A549 (cell line): Measurements from ENCODE around the gene NACA.

Experiments
- CEBPB ChIP-seq, 2 experiments: fragments of >200 bp in 1 of 2; sonication (Bioruptor Twin) in 1 of 2; formaldehyde crosslinking in 1 of 2; IDR thresholded peaks; 2 replicates each; pipeline ENCODE4 v1.6.1; 2012 to 2016
- CTCF ChIP-seq: fragments of >200 bp; sonication (Bioruptor Twin); formaldehyde crosslinking; IDR thresholded peaks from 3 replicates; pipeline ENCODE4 v1.5.1; 2016
- EP300 ChIP-seq, 2 experiments: fragments of >200 bp; sonication (Bioruptor Twin); formaldehyde crosslinking; IDR thresholded peaks; 2 replicates in 1 of 2; 3 replicates in 1 of 2; pipeline ENCODE4 v1.6.1; 2016 to 2017
- ESRRA ChIP-seq: fragments of 150-350 bp; IDR thresholded peaks from 2 replicates; pipeline ENCODE4 v1.6.1; 2014; ENCODE audit warnings: mild to moderate bottlenecking, low read length, borderline replicate concordance
- JUN ChIP-seq, 2 experiments: fragments of >200 bp; sonication (Bioruptor Twin); formaldehyde crosslinking; IDR thresholded peaks; 2 replicates in 1 of 2; 3 replicates in 1 of 2; pipeline ENCODE4 v1.6.1; 2016 to 2017
- MAFK ChIP-seq: fragments of 450-650 bp; IDR thresholded peaks from 2 replicates; pipeline ENCODE4 v1.6.1; 2014; ENCODE audit not compliant: partially characterized antibody
- POLR2A ChIP-seq: IDR thresholded peaks from 2 replicates; pipeline ENCODE4 v1.6.1; 2012; ENCODE audit warnings: mild to moderate bottlenecking, low read length
- SMC3 ChIP-seq: fragments of >200 bp; sonication (Bioruptor Twin); formaldehyde crosslinking; IDR thresholded peaks from 3 replicates; pipeline ENCODE4 v1.6.1; 2018; ENCODE audit warnings: inconsistent platforms

DNA sequence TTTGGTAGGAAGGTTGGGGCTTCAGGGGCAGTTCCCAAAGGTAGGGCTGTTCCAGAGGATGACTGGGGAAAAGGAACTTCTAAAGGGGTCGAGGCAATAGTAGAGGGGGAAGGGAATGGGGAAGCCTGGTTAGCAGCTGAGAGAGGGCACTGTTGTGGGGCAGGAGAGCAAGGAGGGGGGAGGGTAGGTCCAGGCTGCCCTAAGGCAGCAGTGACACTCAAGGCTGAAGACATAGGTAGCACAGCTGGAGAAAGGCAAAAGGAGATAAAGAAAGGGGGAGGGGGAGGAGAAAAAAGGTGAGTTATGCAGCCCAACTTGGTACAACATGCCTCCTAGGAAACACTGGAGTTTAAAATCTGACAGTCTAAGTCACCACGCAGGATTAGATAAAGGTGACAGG, 3.9 kb downstream of the NACA start:
- TF ChIP-seq CTCF = no peak
- TF ChIP-seq POLR2A = no peak
- no peak for TF ChIP-seq ESRRA
- TF ChIP-seq SMC3 = no peak
- TF ChIP-seq CEBPB (IDR thresholded peaks at IDR 0.05) = no peak
- TF ChIP-seq JUN (IDR thresholded peaks at IDR 0.05) = no peak
- TF ChIP-seq EP300 (IDR thresholded peaks at IDR 0.05) = no peak
- TF ChIP-seq MAFK = no peak
